Mesendoderm (in vitro differentiated cells): ENCODE data around the gene SAMD3.
"Not testable (repeated sequence)": the region's sequence is repeated elsewhere in the genome, so short reads cannot be mapped to it uniquely, and the experiment has no call there.

Experiments used
- DNase-seq: peaks from one replicate; pipeline ENCODE4 v3.0.0; 2013
- H2AK5ac ChIP-seq: 2 replicates; pipeline ENCODE4 v1.6.1; 2013; ENCODE audit warnings: low read length, inconsistent platforms
- H2BK120ac ChIP-seq: 2 replicates; pipeline ENCODE4 v1.6.1; 2013; ENCODE audit warnings: low read depth, mild to moderate bottlenecking, low read length, moderate library complexity, mixed read lengths
- H2BK15ac ChIP-seq: replicated peaks from 2 replicates; pipeline ENCODE4 v1.6.1; 2013; ENCODE audit warnings: low read depth, mild to moderate bottlenecking, moderate library complexity
- H2BK5ac ChIP-seq: 2 replicates; pipeline ENCODE4 v1.6.1; 2013; ENCODE audit warnings: low read length, inconsistent platforms
- H3K18ac ChIP-seq: 2 replicates; pipeline ENCODE4 v1.6.1; 2013; ENCODE audit warnings: mild to moderate bottlenecking, low read length, mixed read lengths
- H3K23ac ChIP-seq: one replicate; pipeline ENCODE4 v1.6.1; 2013; ENCODE audit warnings: low read length
- H3K27ac ChIP-seq: 2 replicates; pipeline ENCODE4 v1.5.1; 2013; ENCODE audit warnings: low read depth, mild to moderate bottlenecking, inconsistent platforms, low read length, moderate library complexity
- H3K27me3 ChIP-seq: 2 replicates; pipeline ENCODE4 v1.6.1; 2013; ENCODE audit warnings: low read length, control low read depth, mild to moderate bottlenecking, inconsistent platforms; ENCODE audit not compliant: insufficient read depth, poor library complexity
- H3K36me3 ChIP-seq: 2 replicates; pipeline ENCODE4 v1.6.1; 2013; ENCODE audit warnings: low read length, inconsistent platforms; ENCODE audit not compliant: control insufficient read depth, insufficient read depth
- H3K4ac ChIP-seq: one replicate; pipeline ENCODE4 v1.6.1; 2013; ENCODE audit warnings: low read depth, mild to moderate bottlenecking, low read length, moderate library complexity
- H3K4me1 ChIP-seq: 2 replicates; pipeline ENCODE4 v1.6.1; 2013; ENCODE audit warnings: low read depth, low read length, inconsistent platforms; ENCODE audit not compliant: control insufficient read depth
- H3K4me2 ChIP-seq: 2 replicates; pipeline ENCODE4 v1.6.1; 2013; ENCODE audit warnings: low read length
- H3K4me3 ChIP-seq: 2 replicates; pipeline ENCODE4 v1.5.1; 2013; ENCODE audit warnings: mild to moderate bottlenecking, low read length
- H3K56ac ChIP-seq: one replicate; pipeline ENCODE4 v1.6.1; 2013; ENCODE audit warnings: low read length
- H3K79me1 ChIP-seq: 2 replicates; pipeline ENCODE4 v1.6.1; 2013; ENCODE audit warnings: low read length, inconsistent platforms
- H3K79me2 ChIP-seq: 2 replicates; pipeline ENCODE4 v1.6.1; 2013; ENCODE audit warnings: mild to moderate bottlenecking, low read length; ENCODE audit not compliant: control insufficient read depth, insufficient read depth
- H3K9ac ChIP-seq: 2 replicates; pipeline ENCODE4 v1.6.1; 2013; ENCODE audit warnings: low read length, inconsistent platforms
- H4K5ac ChIP-seq: one replicate; pipeline ENCODE4 v1.6.1; 2013; ENCODE audit warnings: low read length
- H4K8ac ChIP-seq: one replicate; pipeline ENCODE4 v1.6.1; 2013; ENCODE audit warnings: low read depth, mild to moderate bottlenecking, control low read depth, low read length, moderate library complexity
- WGBS: extraction: QIAGEN DNeasy Blood & Tissue Kit; methylation state at CpG from one replicate; pipeline ENCODE4 v1.1.7; 2013; ENCODE audit warnings: low lambda C conversion rate, missing lambda C conversion rate; ENCODE audit not compliant: insufficient coverage; ENCODE audit errors: extremely low coverage; 5-methylcytosine and 5-hydroxymethylcytosine counted together

Gene SAMD3

DNA sequence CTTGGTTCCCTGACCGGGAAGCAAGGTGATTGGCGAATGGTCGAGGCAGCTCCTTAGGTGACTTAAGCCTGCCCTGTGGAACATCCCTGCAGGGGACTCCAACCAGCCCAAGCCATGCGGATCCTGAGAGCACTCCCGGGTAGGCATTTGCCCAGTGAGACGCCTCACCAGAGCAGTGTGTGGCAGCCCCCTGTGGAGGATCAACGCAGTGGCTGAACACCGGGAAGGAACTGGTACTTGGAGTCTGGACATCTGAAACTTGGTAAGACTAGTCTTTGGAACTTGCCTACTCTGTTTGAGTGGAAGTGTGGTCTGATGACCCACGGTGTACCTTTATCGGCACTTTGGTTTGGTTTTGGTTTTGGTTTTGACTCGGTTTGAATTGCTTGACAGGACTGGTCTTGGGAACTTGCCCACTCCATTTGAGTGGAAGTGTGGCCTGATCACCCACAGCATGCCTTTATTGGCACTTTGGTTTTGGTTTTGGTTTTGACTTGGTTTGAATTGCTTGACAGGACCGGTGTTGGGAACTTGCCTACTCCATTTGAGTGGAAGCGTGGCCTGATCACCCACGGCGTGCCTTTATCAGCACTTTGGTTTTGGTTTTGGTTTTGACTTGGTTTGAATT is 38.0 kb upstream of the SAMD3 start:
- not testable (repeated sequence) for H2AK5ac ChIP-seq, H2BK15ac ChIP-seq, H4K5ac ChIP-seq, H3K9ac ChIP-seq, H3K4me3 ChIP-seq, H3K4me2 ChIP-seq, H3K36me3 ChIP-seq, H3K18ac ChIP-seq, H3K79me2 ChIP-seq, H3K27me3 ChIP-seq, H3K23ac ChIP-seq, H3K79me1 ChIP-seq, H4K8ac ChIP-seq, DNase-seq, H3K56ac ChIP-seq, H2BK5ac ChIP-seq, H3K4ac ChIP-seq, H3K4me1 ChIP-seq, H2BK120ac ChIP-seq, H3K27ac ChIP-seq
- WGBS: no CpG with 5 or more reads among the region's 15 CpGs

DNA sequence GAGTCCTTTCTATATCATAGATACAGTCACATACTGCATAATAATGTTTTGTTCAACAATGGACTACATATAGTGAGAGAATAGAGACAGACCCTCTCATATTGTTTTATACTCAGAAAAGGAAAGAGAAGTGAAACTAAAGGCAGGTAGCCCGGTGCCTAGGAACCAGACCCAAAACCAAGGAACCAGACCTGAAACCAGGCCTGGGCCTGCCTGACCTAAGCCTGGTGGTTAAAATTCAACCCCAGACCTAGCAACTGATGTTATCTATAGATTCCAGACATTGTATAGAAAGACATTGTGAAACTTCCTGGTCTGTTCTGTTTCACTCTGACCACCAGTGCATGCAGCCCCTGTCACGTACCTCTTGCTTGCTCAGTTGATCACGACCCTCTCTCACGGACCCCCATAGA is 37.3 kb upstream of the SAMD3 start:
- not testable (repeated sequence) for H3K4me2 ChIP-seq, H2AK5ac ChIP-seq, H3K4me3 ChIP-seq, H2BK15ac ChIP-seq, H3K27ac ChIP-seq, H2BK120ac ChIP-seq, H4K5ac ChIP-seq, H3K18ac ChIP-seq, H4K8ac ChIP-seq, H3K79me2 ChIP-seq, H3K36me3 ChIP-seq, H3K27me3 ChIP-seq, H3K9ac ChIP-seq, H3K23ac ChIP-seq, H3K4me1 ChIP-seq, H2BK5ac ChIP-seq, H3K4ac ChIP-seq, DNase-seq, H3K79me1 ChIP-seq, H3K56ac ChIP-seq
- no CpG with 5 or more reads among the region's 4 CpGs for WGBS

DNA sequence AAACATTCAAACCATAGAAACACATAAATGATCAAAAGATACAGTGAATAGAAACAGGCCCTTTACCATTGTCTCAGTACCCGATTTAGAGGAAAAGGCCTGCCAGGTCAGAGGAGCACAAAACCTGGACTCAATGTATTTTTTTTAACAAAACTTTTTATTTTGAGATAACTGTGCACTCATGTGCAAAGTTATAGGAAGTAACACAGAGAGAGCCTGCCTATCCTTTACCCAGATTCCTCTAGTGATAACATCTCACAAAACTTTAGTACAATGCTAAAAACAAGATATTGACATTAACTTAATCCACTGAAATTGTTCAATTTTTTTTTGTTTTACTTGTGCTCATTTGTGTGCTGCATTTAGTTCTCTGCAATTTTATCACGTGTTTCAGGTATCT is 36.8 kb upstream of the SAMD3 start:
- H3K4me3 ChIP-seq: no peak overlapping the region
- no CpG with 5 or more reads among the region's 2 CpGs for WGBS

DNA sequence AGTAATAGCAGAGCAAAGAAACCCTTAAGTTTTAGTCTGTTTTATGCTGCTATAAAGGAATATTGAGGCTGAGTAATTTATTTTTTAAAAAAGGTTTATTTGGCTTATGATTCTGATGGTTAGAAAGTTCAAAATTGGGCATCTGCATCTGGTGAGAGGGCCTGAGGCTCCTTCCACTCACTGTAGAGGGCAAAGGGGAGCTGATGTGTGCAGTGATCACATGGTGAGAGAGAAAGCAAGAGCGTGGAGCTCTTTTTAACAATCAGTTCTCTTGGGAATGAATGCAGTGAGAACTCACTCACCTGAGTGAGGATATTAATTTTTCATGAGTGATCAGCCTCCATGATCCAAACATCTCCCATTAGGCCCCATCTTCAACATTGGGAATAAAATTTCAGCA is 36.4 kb upstream of the SAMD3 start:
- H3K18ac ChIP-seq: no peak overlapping the region
- no peaks in the 10 kb centered on the region for H3K36me3 ChIP-seq
- H3K79me1 ChIP-seq: no peaks in the 10 kb centered on the region
- no peak overlapping the region for H3K23ac ChIP-seq
- no peak for DNase-seq
- no peak overlapping the region for H3K9ac ChIP-seq
- H3K4ac ChIP-seq: no peak overlapping the region
- no peak overlapping the region for H2AK5ac ChIP-seq
- no peak overlapping the region for H2BK5ac ChIP-seq
- no peak overlapping the region for H3K27ac ChIP-seq
- WGBS: no CpG with 5 or more reads among the region's 1 CpG
- no peak overlapping the region for H4K5ac ChIP-seq
- H3K27me3 ChIP-seq: no peaks in the 10 kb centered on the region
- no peak overlapping the region for H3K56ac ChIP-seq
- no peaks in the 10 kb centered on the region for H3K4me1 ChIP-seq
- H2BK120ac ChIP-seq: no peak overlapping the region
- H4K8ac ChIP-seq: no peak overlapping the region
- no peak overlapping the region for H3K4me2 ChIP-seq
- no peak overlapping the region for H2BK15ac ChIP-seq
- H3K4me3 ChIP-seq: no peak overlapping the region
- H3K79me2 ChIP-seq: no peaks in the 10 kb centered on the region

More for the DNA sequence above, 36.8 kb upstream of the SAMD3 start:
- Histone ChIP-seq H3K79me2 (no peaks in the 10 kb centered on the region), H2BK120ac (no peak overlapping the region), H4K8ac (no peak overlapping the region), H2BK5ac (no peak overlapping the region), H3K4me2 (no peak overlapping the region), H2BK15ac (no peak overlapping the region), H3K4ac (no peak overlapping the region), H3K18ac (no peak overlapping the region), H4K5ac (no peak overlapping the region), H3K79me1 (no peaks in the 10 kb centered on the region), H3K23ac (no peak overlapping the region), H3K27ac (no peak overlapping the region), H3K4me1 (no peaks in the 10 kb centered on the region), H3K27me3 (no peaks in the 10 kb centered on the region), H3K56ac (no peak overlapping the region), H3K36me3 (no peaks in the 10 kb centered on the region), H2AK5ac (no peak overlapping the region), H3K9ac (no peak overlapping the region)
- DNase-seq: no peak

DNA sequence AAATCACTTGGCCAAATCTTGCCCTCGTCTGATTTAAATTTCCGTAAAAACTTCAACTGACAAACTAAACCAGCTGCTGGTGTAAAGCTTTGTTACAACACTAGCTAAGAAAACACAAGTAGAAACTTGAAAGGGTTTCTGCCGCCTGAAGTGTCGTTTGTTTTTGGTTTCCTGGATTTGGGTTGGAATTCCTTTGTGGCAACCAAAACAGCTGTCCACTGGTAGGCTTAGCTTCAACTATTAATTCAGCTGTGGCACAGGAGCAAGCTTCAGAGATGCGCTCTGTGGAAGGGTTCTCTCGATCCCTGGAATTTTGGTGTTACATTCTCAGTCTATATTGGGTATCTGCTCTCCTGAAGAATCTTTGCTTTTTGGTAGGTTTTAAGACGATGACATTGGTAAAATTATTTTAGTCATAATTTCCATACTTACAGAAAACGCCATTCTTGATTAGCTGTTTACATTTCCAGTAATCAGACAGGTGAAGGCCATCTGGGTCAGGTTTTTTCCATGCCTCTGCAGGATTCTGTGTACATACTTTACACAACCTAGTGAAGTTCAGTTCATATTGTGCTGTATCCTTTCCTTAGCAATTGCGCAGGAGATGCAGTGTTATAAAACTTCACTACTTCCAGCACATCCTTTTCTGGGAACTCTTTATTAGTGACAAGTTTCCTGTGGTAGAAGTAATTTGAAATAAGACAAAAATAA is 29.9 kb upstream of the SAMD3 start:
- Histone ChIP-seq H3K9ac (no peak overlapping the region), H3K27me3 (no peaks in the 10 kb centered on the region), H2AK5ac (no peak overlapping the region), H3K4me1 (no peaks in the 10 kb centered on the region), H2BK5ac (no peak overlapping the region), H2BK15ac (no peak overlapping the region), H3K27ac (no peak overlapping the region), H3K79me2 (no peaks in the 10 kb centered on the region), H3K56ac (no peak overlapping the region), H3K4me3 (no peak overlapping the region), H3K36me3 (no peaks in the 10 kb centered on the region), H3K4me2 (no peak overlapping the region), H2BK120ac (no peak overlapping the region), H3K23ac (no peak overlapping the region), H3K79me1 (no peaks in the 10 kb centered on the region), H3K4ac (no peak overlapping the region), H3K18ac (peak overlapping the region; percentile 39), H4K5ac (no peak overlapping the region), H4K8ac (no peak overlapping the region)
- WGBS: no CpG with 5 or more reads among the region's 9 CpGs
- DNase-seq: peak; percentile 21

DNA sequence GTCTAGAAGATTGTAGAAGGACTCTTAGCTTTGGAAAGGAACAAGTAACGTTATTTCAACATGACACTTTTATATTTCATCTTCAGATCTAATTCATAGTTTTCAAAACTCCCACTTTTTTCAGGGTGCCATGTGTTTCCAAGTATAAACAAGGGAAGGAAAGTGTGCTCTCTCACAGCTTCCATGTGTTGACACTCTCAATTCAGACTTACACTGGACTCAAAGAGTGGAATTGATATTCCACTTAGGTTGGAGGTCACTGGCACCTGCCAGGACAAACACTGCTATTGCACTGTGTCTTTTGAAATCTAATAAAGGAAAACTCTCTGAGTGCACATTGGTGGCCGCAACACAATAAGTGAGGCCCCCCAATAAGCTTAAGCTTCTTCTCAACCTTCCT is 22.5 kb upstream of the SAMD3 start:
- Histone ChIP-seq H3K4me1 (no peaks in the 10 kb centered on the region), H4K5ac (no peak overlapping the region), H2BK5ac (no peak overlapping the region), H3K79me2 (no peaks in the 10 kb centered on the region), H3K56ac (no peak overlapping the region), H3K4ac (no peak overlapping the region), H2BK120ac (no peak overlapping the region), H3K23ac (no peak overlapping the region), H3K18ac (no peak overlapping the region), H3K27me3 (no peaks in the 10 kb centered on the region), H3K4me3 (no peak overlapping the region), H3K27ac (no peak overlapping the region), H3K9ac (no peak overlapping the region), H3K36me3 (no peaks in the 10 kb centered on the region), H4K8ac (no peak overlapping the region), H2AK5ac (no peak overlapping the region), H3K79me1 (no peaks in the 10 kb centered on the region), H2BK15ac (no peak overlapping the region), H3K4me2 (no peak overlapping the region)
- no peak for DNase-seq
- WGBS: no CpG with 5 or more reads among the region's 2 CpGs
